Loucy (cell line): Measurements from ENCODE around the gene PIEZO1.
A peak's percentile ranks its signal among the peaks of the same experiment; 100 is the strongest.

Experiments used
- H2AFZ ChIP-seq: fragments of 200-600 bp; sonication (generic); 2 replicates; pipeline ENCODE4 v1.6.0; 2016; ENCODE audit warnings: antibody characterized with exemption, mild to moderate bottlenecking, low read length, moderate library complexity
- H3F3A ChIP-seq: fragments of 200-600 bp; 2 replicates; pipeline ENCODE4 v1.6.0; 2016; ENCODE audit warnings: antibody characterized with exemption, low read depth, mild to moderate bottlenecking
- H3K27me3 ChIP-seq: fragments of 200-600 bp; sonication (generic); 2 replicates; pipeline ENCODE4 v1.6.1; 2014; ENCODE audit warnings: low read length, mild to moderate bottlenecking; ENCODE audit not compliant: insufficient read depth, poor library complexity, severe bottlenecking
- H3K36me3 ChIP-seq: fragments of 200-600 bp; sonication (generic); 2 replicates; pipeline ENCODE4 v1.6.1; 2016; ENCODE audit warnings: low read length; ENCODE audit not compliant: insufficient read depth
- H3K4me1 ChIP-seq: fragments of 200-600 bp; sonication (generic); 2 replicates; pipeline ENCODE4 v1.5.1; 2014; ENCODE audit warnings: low read length, mild to moderate bottlenecking; ENCODE audit not compliant: insufficient read depth, poor library complexity, severe bottlenecking
- H3K4me2 ChIP-seq: fragments of 200-600 bp; sonication (generic); 2 replicates; pipeline ENCODE4 v1.6.0; 2014; ENCODE audit warnings: antibody characterized with exemption, low read length, low read depth, mild to moderate bottlenecking; ENCODE audit not compliant: poor library complexity, severe bottlenecking
- H3K4me3 ChIP-seq: fragments of 200-600 bp; sonication (generic); 2 replicates; pipeline ENCODE4 v1.5.1; 2014; ENCODE audit warnings: low read length, mild to moderate bottlenecking, mixed read lengths; ENCODE audit not compliant: poor library complexity, severe bottlenecking
- H3K79me2 ChIP-seq: fragments of 200-600 bp; sonication (generic); 2 replicates; pipeline ENCODE4 v1.6.1; 2014; ENCODE audit warnings: low read length; ENCODE audit not compliant: insufficient read depth
- H3K9ac ChIP-seq: fragments of 200-600 bp; sonication (generic); 2 replicates; pipeline ENCODE4 v1.6.0; 2014; ENCODE audit warnings: mild to moderate bottlenecking, low read depth, low read length, moderate library complexity; ENCODE audit not compliant: poor library complexity, severe bottlenecking
- H3K9me2 ChIP-seq: fragments of 200-600 bp; sonication (generic); replicated peaks from 2 replicates; pipeline ENCODE4 v1.6.1; 2016; ENCODE audit warnings: low read depth, low read length, mixed read lengths
- H3K9me3 ChIP-seq: fragments of 200-600 bp; sonication (generic); 2 replicates; pipeline ENCODE4 v1.6.1; 2014; ENCODE audit warnings: mild to moderate bottlenecking, antibody characterized with exemption, low read length, low read depth; ENCODE audit not compliant: insufficient read depth
- H4K20me1 ChIP-seq: fragments of 200-600 bp; sonication (generic); 2 replicates; pipeline ENCODE4 v1.6.0; 2014; ENCODE audit warnings: antibody characterized with exemption, low read length, mild to moderate bottlenecking; ENCODE audit not compliant: insufficient read depth, poor library complexity, severe bottlenecking
- CTCF ChIP-seq: fragments of 200-600 bp; sonication (generic); conservative IDR thresholded peaks from 2 replicates; pipeline ENCODE4 v1.5.1; 2014; ENCODE audit warnings: mild to moderate bottlenecking, antibody characterized with exemption, low read length
- EZH2phosphoT487 ChIP-seq: fragments of 200-600 bp; IDR thresholded peaks from 2 replicates; pipeline ENCODE4 v1.6.1; 2018; ENCODE audit warnings: antibody characterized with exemption, mild to moderate bottlenecking, moderate library complexity, borderline replicate concordance

Gene PIEZO1

GRCh38 chr16:88768071-88768783 lies 16.8 kb downstream of the PIEZO1 start:
- H3K9ac ChIP-seq, result no peak overlapping the region
- no peak for TF ChIP-seq CTCF
- no peak for TF ChIP-seq EZH2phosphoT487
- peaks cover 80% of the 10 kb centered on the region for H3K79me2 ChIP-seq
- H3K4me2 ChIP-seq, result peak overlapping the region; percentile 16
- peaks cover 7% of the 10 kb centered on the region; the same call in 1 of the 2 replicates for H3K36me3 ChIP-seq
- peaks cover 45% of the 10 kb centered on the region for H4K20me1 ChIP-seq
- H2AFZ ChIP-seq, result no peak overlapping the region
- H3K9me3 ChIP-seq, result no peaks in the 10 kb centered on the region
- peaks cover 3% of the 10 kb centered on the region for H3K4me1 ChIP-seq
- no peak overlapping the region for H3K4me3 ChIP-seq
- H3F3A ChIP-seq, result no peaks in the 10 kb centered on the region
- H3K27me3 ChIP-seq, result no peaks in the 10 kb centered on the region
- H3K9me2 ChIP-seq, result no peaks in the 10 kb centered on the region

GRCh38 chr16:88767546-88768070 lies 17.4 kb downstream of the PIEZO1 start:
- no peak overlapping the region for H3K9ac ChIP-seq

GRCh38 chr16:88766975-88767374 lies 18.0 kb downstream of the PIEZO1 start:
- no peak overlapping the region for H2AFZ ChIP-seq
- peaks cover 83% of the 10 kb centered on the region for H3K79me2 ChIP-seq
- no peak overlapping the region for H3K4me3 ChIP-seq
- H3K4me1 ChIP-seq, result peaks cover 3% of the 10 kb centered on the region
- no peaks in the 10 kb centered on the region for H3F3A ChIP-seq
- no peak overlapping the region for H3K9ac ChIP-seq
- no peaks in the 10 kb centered on the region for H3K9me2 ChIP-seq
- H3K9me3 ChIP-seq, result no peaks in the 10 kb centered on the region
- no peaks in the 10 kb centered on the region for H3K27me3 ChIP-seq
- H4K20me1 ChIP-seq, result peaks cover 46% of the 10 kb centered on the region
- peaks cover 7% of the 10 kb centered on the region; the same call in 1 of the 2 replicates for H3K36me3 ChIP-seq
- no peak overlapping the region for H3K4me2 ChIP-seq
- TF ChIP-seq CTCF, result no peak
- no peak for TF ChIP-seq EZH2phosphoT487

More at GRCh38 chr16:88767546-88768070, 17.4 kb downstream of the PIEZO1 start:
- Histone ChIP-seq H2AFZ (no peak overlapping the region), H3F3A (no peaks in the 10 kb centered on the region), H3K4me1 (peaks cover 3% of the 10 kb centered on the region), H4K20me1 (peaks cover 48% of the 10 kb centered on the region), H3K36me3 (peaks cover 7% of the 10 kb centered on the region; the same call in 1 of the 2 replicates), H3K4me2 (peak overlapping the region; percentile 16), H3K79me2 (peaks cover 81% of the 10 kb centered on the region), H3K4me3 (no peak overlapping the region), H3K27me3 (no peaks in the 10 kb centered on the region), H3K9me3 (no peaks in the 10 kb centered on the region), H3K9me2 (no peaks in the 10 kb centered on the region)
- TF ChIP-seq CTCF (no peak), EZH2phosphoT487 (no peak)
